Colonic mucosa (tissue), 4 donors: ENCODE measurements around the gene PSAP. TPM values are rescaled to one million over a fixed set of nuclear protein-coding genes. Genes with fewer than 3 reads are reported as not detected.
A peak's percentile ranks its signal among the peaks of the same experiment; 100 is the strongest.
"Not testable (repeated sequence)": the region's sequence is repeated elsewhere in the genome, so short reads cannot be mapped to it uniquely, and the experiment has no call there.

Experiments used
- DNase-seq: peaks from one replicate; pipeline ENCODE4 v3.0.0-alpha.2; 2020
- H3K27ac ChIP-seq: fragments of 200-600 bp; one replicate; pipeline ENCODE4 v1.8.0; 2021
- H3K27me3 ChIP-seq: fragments of 200-600 bp; one replicate; pipeline ENCODE4 v1.8.0; 2021
- H3K36me3 ChIP-seq: fragments of 200-600 bp; one replicate; pipeline ENCODE4 v1.8.0; 2021
- H3K4me1 ChIP-seq: fragments of 200-600 bp; one replicate; pipeline ENCODE4 v1.8.0; 2021; ENCODE audit warnings: mild to moderate bottlenecking
- H3K4me3 ChIP-seq: fragments of 200-600 bp; one replicate; pipeline ENCODE4 v1.8.0; 2021
- H3K9ac ChIP-seq, 2 donors: one replicate each; pipeline ENCODE4 v1.7.0; 2013; ENCODE audit warnings: control low read depth in 2 of 2, low read depth in 2 of 2, low read length in 2 of 2
- H3K9me3 ChIP-seq: fragments of 200-600 bp; one replicate; pipeline ENCODE4 v1.8.0; 2021
- intact Hi-C: fragments of 100-400 bp; cut with DNase I; formaldehyde crosslinking; loops from one replicate; pipeline ENCODE4 v1.14.1; 2022
- total RNA-seq, 2 donors: library from RNA; stranded (reverse); fragmentation: NEBNext Ultra II Directional in 1 of 2; extraction: Animal tissue kit (Norgen Biotek cat#: 25700) in 1 of 2; gene quantifications; one replicate each; pipeline ENCODE4 v1.2.1, GENCODE V29; 2021
- TF ChIP-seq, protein P1 (sequence below): fragments of 200-600 bp; IDR thresholded peaks from one replicate; pipeline ENCODE4 v1.8.0; 2022; ENCODE audit warnings: antibody characterized with exemption, mild to moderate bottlenecking
- donor health status: healthy.
- donor health status: DM: no; HTN: no; CAD: no.
- donor health status: DM: no; HTN: no; CAD: no.

The PSAP gene
- total RNA-seq: 100 to 1,000 TPM; 363 to 629 TPM

DNA sequence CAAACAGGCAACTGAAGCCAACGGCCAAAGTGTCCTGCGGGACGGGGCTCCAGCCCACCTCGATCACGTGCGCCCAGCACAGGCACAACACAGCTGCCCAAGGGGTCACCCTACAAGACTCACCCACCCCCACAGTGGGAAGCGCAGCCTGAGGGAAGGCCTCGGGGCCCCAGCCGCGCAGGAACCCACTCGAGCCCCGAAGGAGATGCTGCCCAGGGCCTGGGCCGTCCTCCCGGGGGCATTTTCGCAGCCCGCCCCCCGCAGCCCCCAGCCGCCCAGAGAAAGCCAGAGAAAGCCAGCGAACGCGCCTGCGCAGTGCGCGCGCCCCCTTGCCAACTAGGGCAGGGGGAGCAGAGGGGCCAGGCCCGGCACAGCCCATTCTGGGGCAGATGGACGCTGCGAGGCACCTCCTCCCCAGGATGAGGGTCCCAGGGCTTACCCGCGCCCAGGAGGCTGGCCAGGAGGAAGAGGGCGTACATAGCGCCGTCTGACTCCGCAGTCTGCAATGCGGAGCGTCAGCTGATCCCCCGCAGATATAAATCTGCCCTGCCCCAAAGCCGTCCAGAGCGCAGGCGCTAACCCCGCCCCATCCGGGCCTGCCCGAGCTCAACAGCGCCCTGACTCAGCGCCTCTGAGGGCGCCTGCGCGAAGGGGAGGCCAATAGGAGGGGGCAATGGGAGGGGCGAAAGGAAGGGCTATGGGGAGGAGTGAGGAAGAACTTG lies at the start of gene PSAP:
Gene PSAP, minus strand, starts transcription at position 509 of the 722 bp plus-strand sequence. Its CDS starts 30 bp downstream, at position 479.
- peak within 1 kb of the TSS; percentile 93 to 94 for H3K9ac ChIP-seq
- intact Hi-C loops: no loop called here
- H3K27me3 ChIP-seq: no peaks in the 10 kb centered on the region
- TF ChIP-seq, protein P1, sequence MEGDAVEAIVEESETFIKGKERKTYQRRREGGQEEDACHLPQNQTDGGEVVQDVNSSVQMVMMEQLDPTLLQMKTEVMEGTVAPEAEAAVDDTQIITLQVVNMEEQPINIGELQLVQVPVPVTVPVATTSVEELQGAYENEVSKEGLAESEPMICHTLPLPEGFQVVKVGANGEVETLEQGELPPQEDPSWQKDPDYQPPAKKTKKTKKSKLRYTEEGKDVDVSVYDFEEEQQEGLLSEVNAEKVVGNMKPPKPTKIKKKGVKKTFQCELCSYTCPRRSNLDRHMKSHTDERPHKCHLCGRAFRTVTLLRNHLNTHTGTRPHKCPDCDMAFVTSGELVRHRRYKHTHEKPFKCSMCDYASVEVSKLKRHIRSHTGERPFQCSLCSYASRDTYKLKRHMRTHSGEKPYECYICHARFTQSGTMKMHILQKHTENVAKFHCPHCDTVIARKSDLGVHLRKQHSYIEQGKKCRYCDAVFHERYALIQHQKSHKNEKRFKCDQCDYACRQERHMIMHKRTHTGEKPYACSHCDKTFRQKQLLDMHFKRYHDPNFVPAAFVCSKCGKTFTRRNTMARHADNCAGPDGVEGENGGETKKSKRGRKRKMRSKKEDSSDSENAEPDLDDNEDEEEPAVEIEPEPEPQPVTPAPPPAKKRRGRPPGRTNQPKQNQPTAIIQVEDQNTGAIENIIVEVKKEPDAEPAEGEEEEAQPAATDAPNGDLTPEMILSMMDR: no peak
- H3K4me1 ChIP-seq: no peaks in the 10 kb centered on the region
- H3K36me3 ChIP-seq: no peaks in the 10 kb centered on the region
- DNase-seq: peak; percentile 99
- peak within 1 kb of the TSS; percentile 100 for H3K4me3 ChIP-seq
- peak within 1 kb of the TSS; percentile 91 for H3K27ac ChIP-seq
- H3K9me3 ChIP-seq: no peaks in the 10 kb centered on the region

- H3K36me3 ChIP-seq: no peaks in the 10 kb centered on the region
- H3K27me3 ChIP-seq: no peaks in the 10 kb centered on the region
- H3K4me1 ChIP-seq: no peaks in the 10 kb centered on the region
- no peak overlapping the region for H3K9ac ChIP-seq
- H3K4me3 ChIP-seq: no peak overlapping the region
- TF ChIP-seq, protein P1: no peak
- DNase-seq: no peak
- intact Hi-C loops: loop anchor here (10.0 kb wide), 1 partner anchor 324 kb away; no protein-coding TSS in a partner anchor
- no peak overlapping the region for H3K27ac ChIP-seq
- H3K9me3 ChIP-seq: no peaks in the 10 kb centered on the region
Measured at GRCh38 chr10:71900441-71901180, 49.6 kb upstream of the PSAP start.

DNA sequence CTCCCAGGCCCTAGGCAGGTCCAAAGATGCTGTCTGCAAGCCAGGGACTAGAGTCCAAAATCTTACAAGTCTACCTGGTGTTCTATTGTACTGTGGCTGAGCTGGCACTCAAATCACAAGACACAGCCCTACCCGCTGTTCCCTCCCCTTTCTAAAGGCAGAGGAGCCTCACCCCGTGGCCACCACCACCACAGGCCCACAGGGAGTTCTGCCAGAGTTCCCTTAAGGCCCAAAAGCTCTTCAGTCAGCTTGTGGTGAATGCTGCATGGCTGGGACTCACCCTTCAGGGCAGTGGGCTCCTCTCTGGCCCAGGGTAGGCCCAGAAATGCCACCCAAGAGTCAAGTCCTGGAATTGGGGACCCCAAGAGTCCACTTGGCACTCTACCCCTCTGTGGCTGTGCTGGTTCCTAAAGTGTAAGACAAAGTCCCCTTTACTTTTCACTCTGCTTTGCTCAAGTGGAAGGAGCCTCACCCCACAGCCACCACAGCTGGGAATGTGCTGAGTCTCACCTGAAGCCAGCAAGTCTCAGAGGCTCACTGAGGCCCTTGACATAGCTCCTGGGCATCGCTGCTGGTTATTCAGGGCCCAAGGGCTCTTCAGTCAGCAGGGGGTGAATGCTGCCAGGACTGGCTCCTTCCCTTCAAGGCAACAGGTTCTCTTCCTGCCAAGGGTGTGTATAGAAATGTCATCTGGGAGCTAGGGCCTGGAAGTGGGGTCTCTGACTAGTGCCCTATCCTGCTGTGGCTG lies 48.8 kb upstream of the PSAP start:
- TF ChIP-seq, protein P1: no peak
- H3K27ac ChIP-seq: no peak overlapping the region
- no peaks in the 10 kb centered on the region for H3K4me1 ChIP-seq
- no peak for DNase-seq
- intact Hi-C loops: loop anchor here (5.0 to 10.0 kb wide), 4 partner anchors 57 to 588 kb away; no protein-coding TSS in a partner anchor
- no peaks in the 10 kb centered on the region for H3K27me3 ChIP-seq
- no peaks in the 10 kb centered on the region for H3K36me3 ChIP-seq
- H3K4me3 ChIP-seq: no peak overlapping the region
- H3K9me3 ChIP-seq: no peaks in the 10 kb centered on the region
- no peak overlapping the region for H3K9ac ChIP-seq

- H3K27me3 ChIP-seq, H3K9me3 ChIP-seq, H3K27ac ChIP-seq, DNase-seq, H3K36me3 ChIP-seq, H3K9ac ChIP-seq, H3K4me1 ChIP-seq, H3K4me3 ChIP-seq: not testable (repeated sequence)
- intact Hi-C loops: loop anchor here (5.0 to 10.0 kb wide), 3 partner anchors 59 to 586 kb away; no protein-coding TSS in a partner anchor
Measured at GRCh38 chr10:71898346-71898745, 47.3 kb upstream of the PSAP start.

DNA sequence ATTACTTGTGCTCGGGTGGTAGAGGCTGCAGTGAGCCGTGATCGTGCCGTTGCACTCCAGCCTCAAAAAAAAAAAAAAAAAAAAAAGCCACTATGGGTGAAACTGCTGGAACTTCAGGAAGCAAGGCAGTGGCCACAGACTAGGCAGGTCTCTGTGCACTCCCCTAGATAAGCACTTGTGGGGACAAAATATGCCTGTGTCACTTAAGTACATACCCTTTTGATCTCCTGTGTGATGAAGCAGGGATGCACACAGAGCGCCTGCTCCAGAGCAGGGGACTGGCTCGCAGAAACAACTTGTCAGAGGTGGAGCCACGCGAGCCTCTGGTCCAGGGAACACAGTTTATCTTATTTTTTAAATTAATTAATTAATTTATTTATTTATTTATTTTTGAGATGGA lies 42.9 kb upstream of the PSAP start:
- no peak overlapping the region for H3K4me3 ChIP-seq
- no peaks in the 10 kb centered on the region for H3K36me3 ChIP-seq
- no peak for DNase-seq
- no peak overlapping the region for H3K9ac ChIP-seq
- no peak overlapping the region for H3K27ac ChIP-seq
- no peaks in the 10 kb centered on the region for H3K27me3 ChIP-seq
- H3K4me1 ChIP-seq: no peaks in the 10 kb centered on the region
- no peaks in the 10 kb centered on the region for H3K9me3 ChIP-seq
- intact Hi-C loops: loop anchor here (2.0 to 10.0 kb wide), 2 partner anchors 59 to 155 kb away; no protein-coding TSS in a partner anchor
- TF ChIP-seq, protein P1: no peak
